ENCODE measurements around the gene PDCD1. TPM values are rescaled to one million over a fixed set of nuclear protein-coding genes. Genes with fewer than 3 reads are reported as not detected.

Gene PDCD1
- total and polyA plus RNA-seq, 10 of the 15 experiments (the other 5 are each of a cell fraction or from before 2014, with no cell fraction given), result 0.62 to 6.4 (median 2.9) TPM; not detected in 2

GRCh38 chr2:241892299-241893137 is 33.8 kb upstream of the PDCD1 start:
- Histone ChIP-seq H3K9ac (ENCODE audit: control insufficient read depth, insufficient read depth, low read length) (no peak overlapping the region), H3K4me1 (ENCODE audit: control insufficient read depth, insufficient read depth, low read length) (no peaks in the 10 kb centered on the region), H3K27me3 (replicated peaks in 1 of 2; ENCODE audit: control insufficient read depth in 2 of 2, insufficient read depth in 2 of 2, low read length in 1 of 2) (no peaks in the 10 kb centered on the region), H2AFZ (ENCODE audit: control insufficient read depth, low read depth, low read length) (no peak overlapping the region), H3K9me3 (replicated peaks; ENCODE audit: control insufficient read depth, insufficient read depth, low read length) (no peaks in the 10 kb centered on the region; the same call in 2 of the 3 replicates), H3K27ac (ENCODE audit: control insufficient read depth, insufficient read depth) (no peak overlapping the region), H3K79me2 (ENCODE audit: control insufficient read depth, insufficient read depth, low read length) (no peaks in the 10 kb centered on the region), H4K20me1 (ENCODE audit: control insufficient read depth, insufficient read depth) (no peaks in the 10 kb centered on the region), H3K36me3 (ENCODE audit: control insufficient read depth in 2 of 2, insufficient read depth in 2 of 2, low read length in 1 of 2) (no peaks in the 10 kb centered on the region), H3K4me3 (no peak overlapping the region), H3K4me2 (ENCODE audit: control insufficient read depth, insufficient read depth) (no peak overlapping the region)
- POLR2A ChIA-PET, result no interaction called here
- in situ Hi-C loops (cut with MboI), result no loop called here
- SMC1A ChIA-PET (ENCODE audit: uncharacterized antibody, unreplicated experiment), result no interaction called here
- intact Hi-C loops (cut with micrococcal nuclease; ENCODE audit: unreplicated experiment), result no loop called here
- RAD21 ChIA-PET (ENCODE audit: unreplicated experiment), result no interaction called here
- FAIRE-seq (no peak), ATAC-seq (no peak), DNase-seq (ENCODE audit: low read depth, low spot score) (no peak)
- no TSS peak for BruUV-seq (replicated peaks)
- no peak for TF ChIP-seq ZBTB33 (IDR thresholded peaks at IDR 0.05)
- no peak for TF ChIP-seq MLLT1 (IDR thresholded peaks at IDR 0.05)
- no peak for TF ChIP-seq LARP7 (IDR thresholded peaks at IDR 0.05)
- TF ChIP-seq SIX5 (IDR thresholded peaks at IDR 0.05; ENCODE audit: low read depth, low read length, severe bottlenecking), result no peak
- TF ChIP-seq NFYA (IDR thresholded peaks at IDR 0.05; ENCODE audit: borderline replicate concordance, low read depth, low read length), result no peak
- no peak for TF ChIP-seq SMARCA5 (IDR thresholded peaks at IDR 0.05)
- no peak for TF ChIP-seq CHD1 (IDR thresholded peaks at IDR 0.05; ENCODE audit: low read depth, low read length)
- no peak for TF ChIP-seq ZBTB4 (CRISPR knock-in tag; IDR thresholded peaks at IDR 0.05)
- TF ChIP-seq BACH1 (IDR thresholded peaks at IDR 0.05; ENCODE audit: borderline replicate concordance), result no peak
- no peak for TF ChIP-seq CHD4 (IDR thresholded peaks at IDR 0.05)
- TF ChIP-seq MEF2A (IDR thresholded peaks at IDR 0.05; ENCODE audit: insufficient read depth, low read depth, low read length), result no peak
- CTCF ChIA-PET, result no interaction called here
- 92% methylated on average over 21 of the region's 22 CpGs for WGBS (ENCODE audit: insufficient coverage, insufficient replicate concordance, low lambda C conversion rate, missing lambda C conversion rate)
